ENCODE data around the gene RNLS.

DNA sequence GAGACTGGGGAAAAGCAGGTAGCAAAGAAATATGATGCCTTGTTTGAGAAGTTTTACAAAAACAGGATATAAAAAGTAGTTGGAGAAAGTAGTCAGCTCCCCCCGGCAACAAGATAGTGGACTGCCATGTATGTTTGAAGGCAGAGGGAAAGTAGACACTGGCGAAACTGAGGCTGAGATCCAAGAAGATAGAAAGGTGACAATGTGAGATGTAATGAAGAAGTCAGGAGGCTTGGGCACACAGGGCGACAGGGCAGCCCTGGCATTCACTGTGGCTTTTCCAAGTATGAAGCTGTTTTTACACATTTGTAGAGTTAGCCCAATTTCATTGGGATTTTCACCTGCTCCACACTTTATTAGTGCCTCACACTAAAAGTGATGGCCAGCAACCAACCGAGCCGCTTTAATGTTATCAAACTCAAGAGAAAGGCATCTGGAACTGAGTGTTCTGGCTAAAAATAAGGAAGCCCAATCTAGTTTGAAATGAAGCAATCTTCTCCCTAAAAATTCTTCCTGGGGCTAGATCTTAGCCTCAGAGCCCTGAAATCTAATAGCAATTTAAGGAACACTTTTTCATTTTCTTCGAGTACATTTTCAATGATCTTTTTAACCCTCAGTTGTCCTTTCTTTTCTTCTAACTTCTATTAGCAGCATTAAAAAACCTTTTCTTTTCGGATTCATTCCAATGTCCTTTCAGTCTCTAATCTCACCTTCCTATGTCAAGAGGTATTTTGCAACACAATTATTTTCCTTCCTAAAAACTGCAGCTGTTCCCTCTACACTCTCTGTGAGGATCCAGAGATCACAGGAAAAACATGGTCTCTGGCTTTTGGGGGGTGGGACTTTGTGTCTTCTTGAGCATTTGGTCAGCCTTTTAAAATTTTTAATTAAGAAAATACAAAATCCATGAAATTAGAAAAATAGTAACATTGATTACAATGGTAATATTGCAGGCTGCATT is 108.0 kb downstream of the RNLS start:
- no peak for TF ChIP-seq FOSL1 (IDR thresholded peaks at IDR 0.05; ENCODE audit: low read depth)
- TF ChIP-seq, protein P1, sequence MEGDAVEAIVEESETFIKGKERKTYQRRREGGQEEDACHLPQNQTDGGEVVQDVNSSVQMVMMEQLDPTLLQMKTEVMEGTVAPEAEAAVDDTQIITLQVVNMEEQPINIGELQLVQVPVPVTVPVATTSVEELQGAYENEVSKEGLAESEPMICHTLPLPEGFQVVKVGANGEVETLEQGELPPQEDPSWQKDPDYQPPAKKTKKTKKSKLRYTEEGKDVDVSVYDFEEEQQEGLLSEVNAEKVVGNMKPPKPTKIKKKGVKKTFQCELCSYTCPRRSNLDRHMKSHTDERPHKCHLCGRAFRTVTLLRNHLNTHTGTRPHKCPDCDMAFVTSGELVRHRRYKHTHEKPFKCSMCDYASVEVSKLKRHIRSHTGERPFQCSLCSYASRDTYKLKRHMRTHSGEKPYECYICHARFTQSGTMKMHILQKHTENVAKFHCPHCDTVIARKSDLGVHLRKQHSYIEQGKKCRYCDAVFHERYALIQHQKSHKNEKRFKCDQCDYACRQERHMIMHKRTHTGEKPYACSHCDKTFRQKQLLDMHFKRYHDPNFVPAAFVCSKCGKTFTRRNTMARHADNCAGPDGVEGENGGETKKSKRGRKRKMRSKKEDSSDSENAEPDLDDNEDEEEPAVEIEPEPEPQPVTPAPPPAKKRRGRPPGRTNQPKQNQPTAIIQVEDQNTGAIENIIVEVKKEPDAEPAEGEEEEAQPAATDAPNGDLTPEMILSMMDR (IDR thresholded peaks at IDR 0.05 in 2 of 3, conservative IDR thresholded peaks at IDR 0.05 in 1 of 3; ENCODE audit: borderline replicate concordance in 1 of 3, insufficient read depth in 1 of 3, low read depth in 2 of 3, low read length in 2 of 3): no peak

Measured in HCT116 (cell line).